Stimulated activated CD8-positive, alpha-beta memory T cell treated with anti-CD3 and anti-CD28 coated beads, Interleukin-7, amount 100 ng/mL, for 24 hours (primary cell): ENCODE data around the gene KLHL22.
"Not testable (repeated sequence)": the region's sequence is repeated elsewhere in the genome, so short reads cannot be mapped to it uniquely, and the experiment has no call there.

Experiments used
- DNase-seq: peaks from one replicate; pipeline ENCODE4 v3.0.0-alpha.2; 2020; ENCODE audit warnings: low read depth

Gene KLHL22

GRCh38 chr22:20397498-20397897, 98.1 kb downstream of the KLHL22 start:
- no peak for DNase-seq

GRCh38 chr22:20396639-20397038, 99.0 kb downstream of the KLHL22 start:
- no peak for DNase-seq

GRCh38 chr22:20395907-20396287, 99.7 kb downstream of the KLHL22 start:
- no peak for DNase-seq

GRCh38 chr22:20395181-20395906, 100.3 kb downstream of the KLHL22 start:
- no peak for DNase-seq

GRCh38 chr22:20393705-20394476, 101.7 kb downstream of the KLHL22 start, which contains the start of gene ZNF74:
Gene ZNF74 (plus strand): TSS chr22:20394151. CDS start chr22:20394629, 478 bp downstream.
- DNase-seq: peak; percentile 59

GRCh38 chr22:20392983-20393704, 102.5 kb downstream of the KLHL22 start:
- DNase-seq: no peak

GRCh38 chr22:20392365-20392881, 103.2 kb downstream of the KLHL22 start:
- DNase-seq: not testable (repeated sequence)
